ENCODE results near the gene PIK3C2G.

Gene PIK3C2G

GRCh38 chr12:18567787-18568186, 306.5 kb downstream of the PIK3C2G start:
- TF ChIP-seq CTCF (IDR thresholded peaks at IDR 0.05) (no peak), ZFX (IDR thresholded peaks at IDR 0.05; ENCODE audit: borderline replicate concordance) (no peak)
- no peak overlapping the region for H3K27ac ChIP-seq

DNA sequence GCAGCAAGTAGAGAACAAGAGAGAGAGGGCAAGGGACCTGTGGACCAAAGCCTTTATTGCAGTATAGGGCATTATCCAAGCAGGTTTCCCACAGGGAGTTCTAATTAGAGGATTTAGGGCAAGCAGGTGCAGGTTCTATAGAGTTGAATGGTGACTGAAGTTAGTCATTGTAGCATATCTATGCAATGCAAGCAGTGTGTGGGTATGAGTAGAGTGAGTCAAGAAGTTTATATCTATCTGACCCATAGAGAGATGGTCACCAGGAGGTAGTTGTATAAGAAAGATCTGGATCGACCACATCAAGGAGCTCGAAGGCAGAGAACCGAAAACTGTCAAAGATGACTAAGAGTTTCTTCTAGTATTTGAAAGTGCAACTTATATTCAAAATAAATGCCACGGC, 309.2 kb downstream of the PIK3C2G start:
- H3K27ac ChIP-seq, result no peak overlapping the region
- TF ChIP-seq CTCF (IDR thresholded peaks at IDR 0.05) (no peak), ZFX (IDR thresholded peaks at IDR 0.05; ENCODE audit: borderline replicate concordance) (no peak)

DNA sequence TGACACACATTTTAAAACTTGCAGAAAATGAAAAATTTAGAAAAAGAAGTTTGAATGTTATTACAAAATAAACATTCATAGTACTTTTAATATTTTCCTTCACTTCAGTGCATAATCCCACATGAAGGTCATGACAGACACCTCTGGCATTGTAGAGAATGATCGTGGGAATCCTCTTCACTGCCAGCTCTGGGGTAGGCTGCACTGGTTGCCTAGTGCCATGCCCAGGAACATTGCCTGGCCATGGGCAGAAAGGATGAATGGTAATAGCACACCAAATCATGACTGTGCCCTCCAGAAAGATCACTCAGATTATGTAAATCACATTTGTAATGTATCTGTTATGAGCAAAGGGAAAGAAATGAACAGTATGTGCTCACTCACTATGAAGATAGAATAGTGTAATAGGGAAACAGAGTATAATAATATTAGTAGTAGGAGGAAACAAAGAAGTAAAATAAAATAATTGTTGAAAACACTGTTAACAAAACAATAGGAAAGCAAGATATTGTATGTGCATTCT, 314.8 kb downstream of the PIK3C2G start:
- H3K27ac ChIP-seq, result no peak overlapping the region
- TF ChIP-seq ZFX (IDR thresholded peaks at IDR 0.05; ENCODE audit: borderline replicate concordance), result no peak
- no peak for TF ChIP-seq CTCF (IDR thresholded peaks at IDR 0.05)

GRCh38 chr12:18576648-18577047, 315.3 kb downstream of the PIK3C2G start:
- H3K27ac ChIP-seq, result no peak overlapping the region
- TF ChIP-seq ZFX (IDR thresholded peaks at IDR 0.05; ENCODE audit: borderline replicate concordance) (no peak), CTCF (IDR thresholded peaks at IDR 0.05) (no peak)

DNA sequence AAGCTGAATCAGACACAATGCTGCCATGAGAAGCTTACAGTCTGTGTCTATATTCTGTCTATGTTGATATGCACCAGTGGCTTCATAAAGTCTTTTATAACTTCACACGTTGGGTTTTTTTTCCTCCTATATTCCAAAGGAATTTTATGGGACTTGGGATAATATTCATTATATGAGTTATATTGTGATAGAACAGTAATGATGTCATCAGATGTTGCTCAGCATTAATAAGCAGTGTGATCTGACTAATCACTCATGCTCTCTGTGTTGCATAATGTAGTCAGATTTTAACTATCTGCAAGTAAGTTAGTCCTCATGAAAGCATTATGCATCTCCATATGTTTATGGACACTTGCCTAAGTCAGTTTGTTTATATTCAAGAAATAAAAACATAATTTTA, 316.9 kb downstream of the PIK3C2G start:
- no peak overlapping the region for H3K27ac ChIP-seq
- no peak for TF ChIP-seq ZFX (IDR thresholded peaks at IDR 0.05; ENCODE audit: borderline replicate concordance)
- no peak for TF ChIP-seq CTCF (IDR thresholded peaks at IDR 0.05)

DNA sequence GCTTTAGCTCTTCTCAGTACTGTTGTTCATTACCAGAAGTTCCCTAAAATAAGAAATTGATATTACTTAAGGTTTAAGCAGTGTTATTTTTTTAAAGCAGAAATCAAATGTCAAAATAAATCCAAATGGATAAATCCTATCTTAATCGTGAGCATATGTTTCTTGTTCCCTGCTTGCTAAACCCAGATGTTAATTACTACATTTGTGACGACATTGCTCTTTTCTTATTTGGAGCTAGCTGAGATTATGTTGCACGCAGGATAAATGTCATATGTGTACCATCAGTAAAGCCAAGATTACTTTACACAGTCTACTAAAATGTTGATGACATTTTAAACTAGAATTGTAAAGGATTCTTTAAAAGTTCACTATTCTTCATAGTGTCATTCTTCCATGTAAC, 319.0 kb downstream of the PIK3C2G start:
- H3K27ac ChIP-seq, result no peak overlapping the region
- TF ChIP-seq CTCF (IDR thresholded peaks at IDR 0.05) (no peak), ZFX (IDR thresholded peaks at IDR 0.05; ENCODE audit: borderline replicate concordance) (no peak)

- H3K27ac ChIP-seq, result no peak overlapping the region
- no peak for TF ChIP-seq CTCF (IDR thresholded peaks at IDR 0.05)
- TF ChIP-seq ZFX (IDR thresholded peaks at IDR 0.05; ENCODE audit: borderline replicate concordance), result no peak
These were observed 319.4 kb downstream of the PIK3C2G start for GRCh38 chr12:18580706-18581105.
